ENCODE data around the gene NINJ2.

Gene NINJ2

DNA sequence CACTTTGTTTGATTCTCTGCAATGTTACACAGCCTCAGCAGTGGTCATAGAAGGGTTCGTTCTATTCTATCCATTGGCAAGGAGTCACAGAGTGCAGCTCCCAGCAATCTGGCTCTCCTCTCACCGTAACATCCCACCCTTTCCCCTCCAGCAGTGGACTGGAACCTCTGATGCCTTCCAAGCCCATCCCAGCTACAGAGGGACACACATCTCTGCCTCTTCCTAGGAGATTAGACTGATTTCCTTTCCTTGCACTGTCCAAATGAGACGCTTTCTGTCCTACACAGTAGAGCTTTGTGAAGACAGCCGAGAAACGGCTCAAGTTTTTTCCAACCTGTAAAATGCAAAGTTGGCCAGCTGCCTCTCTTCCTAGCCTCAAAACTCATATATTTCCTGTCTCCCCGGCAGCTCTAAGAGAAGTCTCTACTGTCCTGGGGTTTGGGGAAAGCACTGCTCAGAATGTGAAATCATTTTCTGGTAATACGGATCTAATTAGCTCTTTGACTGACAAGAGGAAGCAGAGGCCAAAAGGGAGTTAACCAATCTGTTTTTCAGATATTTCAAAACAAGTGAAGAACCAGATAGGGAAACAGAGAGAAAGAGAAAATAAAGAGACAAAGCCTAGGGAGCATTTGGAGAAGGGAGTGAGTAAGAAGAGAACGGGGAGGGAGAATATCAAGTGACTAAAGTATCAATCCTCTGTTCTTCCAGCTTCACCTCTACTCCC lies 516 bp downstream of the NINJ2 start:
- Histone ChIP-seq H3K4me1 (ENCODE audit: insufficient read depth, low read length, poor library complexity, severe bottlenecking) (peaks cover 23% of the 10 kb centered on the region), H2AFZ (ENCODE audit: low read length) (no peak overlapping the region; the same call in 1 of the 2 replicates), H3K36me3 (ENCODE audit: insufficient read depth, low read length) (no peaks in the 10 kb centered on the region), H3K4me2 (ENCODE audit: low read depth, low read length, poor library complexity, severe bottlenecking) (no peak overlapping the region), H3K9ac (ENCODE audit: low read depth, low read length, poor library complexity, severe bottlenecking) (no peak overlapping the region), H3K9me3 (ENCODE audit: insufficient read depth, low read depth, low read length) (no peaks in the 10 kb centered on the region), H3K27me3 (ENCODE audit: insufficient read depth, low read length, poor library complexity, severe bottlenecking) (no peaks in the 10 kb centered on the region), H4K20me1 (ENCODE audit: insufficient read depth, low read length, poor library complexity, severe bottlenecking) (no peaks in the 10 kb centered on the region), H3K4me3 (ENCODE audit: low read length, poor library complexity, severe bottlenecking) (no peak overlapping the region), H3F3A (ENCODE audit: low read depth) (no peaks in the 10 kb centered on the region), H3K79me2 (ENCODE audit: insufficient read depth, low read length) (no peaks in the 10 kb centered on the region), H3K9me2 (replicated peaks; ENCODE audit: low read depth, low read length) (no peaks in the 10 kb centered on the region)
- no peak for TF ChIP-seq EZH2phosphoT487 (IDR thresholded peaks at IDR 0.05; ENCODE audit: borderline replicate concordance)
- TF ChIP-seq, protein P1, sequence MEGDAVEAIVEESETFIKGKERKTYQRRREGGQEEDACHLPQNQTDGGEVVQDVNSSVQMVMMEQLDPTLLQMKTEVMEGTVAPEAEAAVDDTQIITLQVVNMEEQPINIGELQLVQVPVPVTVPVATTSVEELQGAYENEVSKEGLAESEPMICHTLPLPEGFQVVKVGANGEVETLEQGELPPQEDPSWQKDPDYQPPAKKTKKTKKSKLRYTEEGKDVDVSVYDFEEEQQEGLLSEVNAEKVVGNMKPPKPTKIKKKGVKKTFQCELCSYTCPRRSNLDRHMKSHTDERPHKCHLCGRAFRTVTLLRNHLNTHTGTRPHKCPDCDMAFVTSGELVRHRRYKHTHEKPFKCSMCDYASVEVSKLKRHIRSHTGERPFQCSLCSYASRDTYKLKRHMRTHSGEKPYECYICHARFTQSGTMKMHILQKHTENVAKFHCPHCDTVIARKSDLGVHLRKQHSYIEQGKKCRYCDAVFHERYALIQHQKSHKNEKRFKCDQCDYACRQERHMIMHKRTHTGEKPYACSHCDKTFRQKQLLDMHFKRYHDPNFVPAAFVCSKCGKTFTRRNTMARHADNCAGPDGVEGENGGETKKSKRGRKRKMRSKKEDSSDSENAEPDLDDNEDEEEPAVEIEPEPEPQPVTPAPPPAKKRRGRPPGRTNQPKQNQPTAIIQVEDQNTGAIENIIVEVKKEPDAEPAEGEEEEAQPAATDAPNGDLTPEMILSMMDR (conservative IDR thresholded peaks at IDR 0.05; ENCODE audit: low read length): no peak

DNA sequence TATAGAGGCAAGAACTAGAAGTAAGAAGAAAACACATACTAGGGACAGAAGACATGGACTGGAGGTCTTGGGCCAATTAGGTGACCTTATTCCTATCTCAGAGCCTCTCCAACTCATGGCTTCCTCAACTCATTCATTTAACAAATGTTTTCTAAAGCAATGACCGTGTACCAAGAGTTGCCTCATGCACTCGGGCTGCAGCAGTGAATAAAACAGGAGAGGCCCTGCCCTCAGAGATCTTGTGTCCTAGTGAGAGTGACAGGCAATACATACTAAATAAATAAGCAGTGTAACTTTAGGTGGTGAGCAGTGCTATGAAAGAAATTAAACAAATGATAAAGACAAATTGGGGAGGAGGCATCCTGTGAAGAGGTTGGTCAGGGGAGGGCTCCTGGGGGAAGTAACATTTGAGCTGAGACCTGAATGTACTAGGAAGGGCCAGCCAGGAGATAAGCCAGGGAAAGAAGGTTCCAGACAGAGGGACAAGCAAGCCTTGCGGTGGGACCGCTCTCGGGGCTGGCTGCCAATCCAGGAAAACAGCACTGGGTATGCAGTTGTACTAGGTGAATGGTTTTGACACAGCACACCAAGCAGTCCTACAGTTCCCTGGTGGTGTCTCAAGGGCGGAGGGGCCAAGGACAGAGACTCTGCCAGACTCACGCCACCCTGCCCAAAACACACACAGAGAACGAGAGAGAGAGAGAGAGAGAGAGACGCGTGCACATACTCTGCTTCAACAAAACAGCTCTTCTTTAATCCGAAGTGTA lies 1.3 kb downstream of the NINJ2 start:
- Histone ChIP-seq H3K9me2 (replicated peaks; ENCODE audit: low read depth, low read length) (no peaks in the 10 kb centered on the region), H3F3A (ENCODE audit: low read depth) (no peaks in the 10 kb centered on the region), H4K20me1 (ENCODE audit: insufficient read depth, low read length, poor library complexity, severe bottlenecking) (no peaks in the 10 kb centered on the region), H3K79me2 (ENCODE audit: insufficient read depth, low read length) (no peaks in the 10 kb centered on the region), H3K36me3 (ENCODE audit: insufficient read depth, low read length) (no peaks in the 10 kb centered on the region), H3K4me2 (ENCODE audit: low read depth, low read length, poor library complexity, severe bottlenecking) (no peak overlapping the region), H3K4me3 (ENCODE audit: low read length, poor library complexity, severe bottlenecking) (no peak overlapping the region), H3K4me1 (ENCODE audit: insufficient read depth, low read length, poor library complexity, severe bottlenecking) (peaks cover 16% of the 10 kb centered on the region), H3K9me3 (ENCODE audit: insufficient read depth, low read depth, low read length) (no peaks in the 10 kb centered on the region), H3K9ac (ENCODE audit: low read depth, low read length, poor library complexity, severe bottlenecking) (no peak overlapping the region), H3K27me3 (ENCODE audit: insufficient read depth, low read length, poor library complexity, severe bottlenecking) (no peaks in the 10 kb centered on the region), H2AFZ (ENCODE audit: low read length) (no peak overlapping the region)
- TF ChIP-seq, protein P1 (conservative IDR thresholded peaks at IDR 0.05; ENCODE audit: low read length): no peak
- TF ChIP-seq EZH2phosphoT487 (IDR thresholded peaks at IDR 0.05; ENCODE audit: borderline replicate concordance): no peak

DNA sequence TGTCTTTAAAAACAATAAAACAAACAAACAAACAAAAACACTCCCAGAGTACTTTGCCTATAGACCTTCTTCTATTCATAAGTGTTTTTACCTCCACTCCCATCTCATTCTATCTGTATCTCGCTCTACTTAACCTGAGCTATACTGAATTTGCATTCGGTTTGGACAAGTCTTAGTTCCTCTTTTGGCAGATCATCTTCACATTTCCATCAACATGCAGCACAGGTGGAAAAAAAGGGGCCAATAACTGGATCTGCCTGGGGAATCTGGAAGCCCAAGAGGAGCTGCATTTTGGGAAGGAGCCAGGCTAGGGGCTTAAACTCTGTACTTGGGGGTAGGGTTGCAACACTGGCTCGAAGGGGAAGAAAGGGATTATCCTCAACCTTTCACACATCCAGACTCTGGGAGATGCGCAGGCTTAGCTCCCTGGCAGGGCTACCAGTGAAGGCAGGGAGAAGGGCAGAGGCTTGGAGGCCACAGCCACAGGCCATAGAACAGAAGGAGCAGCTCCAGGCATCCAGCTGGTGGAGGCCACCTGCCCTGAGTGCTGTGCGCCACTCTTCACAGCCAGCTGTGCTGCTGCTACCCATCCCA lies 4.1 kb downstream of the NINJ2 start:
- Histone ChIP-seq H3K9me3 (ENCODE audit: insufficient read depth, low read depth, low read length) (no peaks in the 10 kb centered on the region), H2AFZ (ENCODE audit: low read length) (no peak overlapping the region), H3K4me1 (ENCODE audit: insufficient read depth, low read length, poor library complexity, severe bottlenecking) (peaks cover 11% of the 10 kb centered on the region), H4K20me1 (ENCODE audit: insufficient read depth, low read length, poor library complexity, severe bottlenecking) (no peaks in the 10 kb centered on the region), H3K9me2 (replicated peaks; ENCODE audit: low read depth, low read length) (no peaks in the 10 kb centered on the region), H3K36me3 (ENCODE audit: insufficient read depth, low read length) (no peaks in the 10 kb centered on the region), H3K27me3 (ENCODE audit: insufficient read depth, low read length, poor library complexity, severe bottlenecking) (no peaks in the 10 kb centered on the region), H3K4me2 (ENCODE audit: low read depth, low read length, poor library complexity, severe bottlenecking) (no peak overlapping the region), H3K79me2 (ENCODE audit: insufficient read depth, low read length) (no peaks in the 10 kb centered on the region), H3K9ac (ENCODE audit: low read depth, low read length, poor library complexity, severe bottlenecking) (no peak overlapping the region), H3K4me3 (ENCODE audit: low read length, poor library complexity, severe bottlenecking) (no peak overlapping the region), H3F3A (ENCODE audit: low read depth) (no peaks in the 10 kb centered on the region)
- TF ChIP-seq, protein P1 (conservative IDR thresholded peaks at IDR 0.05; ENCODE audit: low read length): no peak
- no peak for TF ChIP-seq EZH2phosphoT487 (IDR thresholded peaks at IDR 0.05; ENCODE audit: borderline replicate concordance)
